SK-N-SH treated with all-trans-retinoic acid at 6 μM for 48 hours (cell line): ENCODE measurements around the gene AAMP.

Experiments used
- ATAC-seq: fragments of 200-7000 bp; cut with Tn5 transposase; 3 replicates; pipeline ENCODE4 v1.9.1; 2020; ENCODE audit warnings: mild to moderate bottlenecking, moderate library complexity
- ARNTL ChIP-seq: fragments of 450-650 bp; formaldehyde crosslinking; IDR thresholded peaks from 2 replicates; pipeline ENCODE4 v1.5.0; 2020; ENCODE audit warnings: low read depth, mild to moderate bottlenecking, moderate library complexity, borderline replicate concordance
- BACH2 ChIP-seq: fragments of 250-450 bp; sonication (Bioruptor Pico); IDR thresholded peaks from 2 replicates; pipeline ENCODE4 v1.9.0; 2021; ENCODE audit warnings: mild to moderate bottlenecking, borderline replicate concordance
- CREB5 ChIP-seq: fragments of 250-450 bp; sonication (Bioruptor Pico); IDR thresholded peaks from 2 replicates; pipeline ENCODE4 v1.5.1; 2020; ENCODE audit warnings: low read depth, mild to moderate bottlenecking, moderate library complexity
- CSDC2 ChIP-seq: fragments of 250-450 bp; sonication (Bioruptor Pico); IDR thresholded peaks from 2 replicates; pipeline ENCODE4 v1.5.0; 2020; ENCODE audit warnings: mild to moderate bottlenecking, moderate library complexity
- ESRRG ChIP-seq: fragments of 250-450 bp; sonication (Bioruptor Pico); IDR thresholded peaks from 2 replicates; pipeline ENCODE4 v1.6.1; 2021; ENCODE audit warnings: mild to moderate bottlenecking
- GLIS3 ChIP-seq: fragments of 250-450 bp; sonication (Bioruptor Pico); IDR thresholded peaks from 2 replicates; pipeline ENCODE4 v1.5.0; 2020; ENCODE audit warnings: mild to moderate bottlenecking, moderate library complexity
- ISL1 ChIP-seq: fragments of 250-450 bp; sonication (Bioruptor Pico); IDR thresholded peaks from 2 replicates; pipeline ENCODE4 v2.1.2; 2022; ENCODE audit warnings: mild to moderate bottlenecking, moderate library complexity
- OSR1 ChIP-seq: fragments of 250-450 bp; sonication (Bioruptor Pico); IDR thresholded peaks from 2 replicates; pipeline ENCODE4 v1.8.0; 2022; ENCODE audit warnings: moderate library complexity, mild to moderate bottlenecking, inconsistent platforms
- PPARA ChIP-seq: fragments of 250-450 bp; sonication (Bioruptor Pico); IDR thresholded peaks from 2 replicates; pipeline ENCODE4 v1.5.0; 2020; ENCODE audit warnings: mild to moderate bottlenecking, borderline replicate concordance
- RARB ChIP-seq: fragments of 250-450 bp; sonication (Bioruptor Pico); IDR thresholded peaks from 2 replicates; pipeline ENCODE4 v1.8.0; 2021; ENCODE audit warnings: mild to moderate bottlenecking, moderate library complexity
- TOX ChIP-seq: fragments of 250-450 bp; sonication (Bioruptor Pico); IDR thresholded peaks from 2 replicates; pipeline ENCODE4 v1.8.0; 2021; ENCODE audit warnings: mild to moderate bottlenecking, moderate library complexity, borderline replicate concordance
- ZC3H10 ChIP-seq: fragments of 250-450 bp; sonication (Bioruptor Pico); IDR thresholded peaks from 2 replicates; pipeline ENCODE4 v1.5.1; 2021; ENCODE audit warnings: mild to moderate bottlenecking, moderate library complexity
- ZFP30 ChIP-seq: fragments of 450-650 bp; formaldehyde crosslinking; IDR thresholded peaks from 2 replicates; pipeline ENCODE4 v1.5.0; 2022; ENCODE audit warnings: mild to moderate bottlenecking, moderate library complexity
- ZNF565 ChIP-seq: fragments of 450-650 bp; formaldehyde crosslinking; conservative IDR thresholded peaks from 2 replicates; pipeline ENCODE4 v1.5.0; 2020; ENCODE audit warnings: low read depth, mild to moderate bottlenecking, moderate library complexity
- ZNF70 ChIP-seq: fragments of 450-650 bp; formaldehyde crosslinking; IDR thresholded peaks from 2 replicates; pipeline ENCODE4 v1.5.0; 2020; ENCODE audit warnings: mild to moderate bottlenecking, moderate library complexity
- ZNF8 ChIP-seq: fragments of 450-650 bp; formaldehyde crosslinking; IDR thresholded peaks from 2 replicates; pipeline ENCODE4 v1.5.0; 2020; ENCODE audit warnings: mild to moderate bottlenecking, moderate library complexity
- TF ChIP-seq, protein P1 (sequence below): fragments of 250-450 bp; sonication (Bioruptor Pico); IDR thresholded peaks from 2 replicates; pipeline ENCODE4 v1.8.0; 2021; ENCODE audit warnings: low read depth, mild to moderate bottlenecking, moderate library complexity, borderline replicate concordance
- TF ChIP-seq, protein P2 (sequence below): fragments of 250-450 bp; sonication (Bioruptor Pico); IDR thresholded peaks from 2 replicates; pipeline ENCODE4 v1.5.1; 2021; ENCODE audit warnings: mild to moderate bottlenecking, moderate library complexity
- TF ChIP-seq, protein P3 (sequence below): fragments of 250-450 bp; sonication (Bioruptor Pico); IDR thresholded peaks from 2 replicates; pipeline ENCODE4 v1.8.0; 2020; ENCODE audit warnings: mild to moderate bottlenecking, moderate library complexity, borderline replicate concordance

The AAMP gene

GRCh38 chr2:218229239-218229638, 40.7 kb downstream of the AAMP start:
- ATAC-seq: peak; percentile 94
- TF ChIP-seq, protein P1, sequence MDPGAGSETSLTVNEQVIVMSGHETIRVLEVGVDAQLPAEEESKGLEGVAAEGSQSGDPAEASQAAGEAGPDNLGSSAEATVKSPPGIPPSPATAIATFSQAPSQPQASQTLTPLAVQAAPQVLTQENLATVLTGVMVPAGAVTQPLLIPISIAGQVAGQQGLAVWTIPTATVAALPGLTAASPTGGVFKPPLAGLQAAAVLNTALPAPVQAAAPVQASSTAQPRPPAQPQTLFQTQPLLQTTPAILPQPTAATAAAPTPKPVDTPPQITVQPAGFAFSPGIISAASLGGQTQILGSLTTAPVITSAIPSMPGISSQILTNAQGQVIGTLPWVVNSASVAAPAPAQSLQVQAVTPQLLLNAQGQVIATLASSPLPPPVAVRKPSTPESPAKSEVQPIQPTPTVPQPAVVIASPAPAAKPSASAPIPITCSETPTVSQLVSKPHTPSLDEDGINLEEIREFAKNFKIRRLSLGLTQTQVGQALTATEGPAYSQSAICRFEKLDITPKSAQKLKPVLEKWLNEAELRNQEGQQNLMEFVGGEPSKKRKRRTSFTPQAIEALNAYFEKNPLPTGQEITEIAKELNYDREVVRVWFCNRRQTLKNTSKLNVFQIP (CRISPR knock-in tag): no peak
- TF ChIP-seq ZFP30: no peak
- TF ChIP-seq TOX (CRISPR knock-in tag): no peak
- no peak for TF ChIP-seq ESRRG (CRISPR knock-in tag)
- TF ChIP-seq ZNF8: no peak
- no peak for TF ChIP-seq ISL1 (CRISPR knock-in tag)
- no peak for TF ChIP-seq RARB (CRISPR knock-in tag)

GRCh38 chr2:218228366-218229090, 41.4 kb downstream of the AAMP start:
- TF ChIP-seq CREB5 (CRISPR knock-in tag) (no peak), CSDC2 (CRISPR knock-in tag) (0 out of 2 replicates have a peak, but pooled peaks have one; percentile 37)
- TF ChIP-seq, all 23 proteins: peak for 1
- ATAC-seq: no peak

DNA sequence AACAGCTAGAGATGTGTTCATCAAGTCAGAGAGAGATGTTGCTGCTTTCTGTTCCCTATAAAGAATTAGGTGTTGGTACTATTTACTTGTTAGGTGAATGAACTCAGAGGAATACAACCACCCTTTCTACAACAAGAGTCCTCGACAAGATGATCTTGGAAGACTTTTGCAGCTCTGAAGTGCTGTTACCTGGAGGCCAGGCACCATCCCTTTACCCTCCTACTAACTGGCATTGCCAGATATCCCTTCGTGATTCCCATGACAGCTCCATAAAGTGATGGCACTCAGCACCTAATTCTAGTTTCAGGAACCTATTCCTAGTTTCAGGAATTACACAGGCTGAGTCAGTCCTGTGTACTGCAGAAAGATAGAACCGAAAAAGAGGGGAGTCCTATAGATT, 43.0 kb downstream of the AAMP start:
- no peak for TF ChIP-seq PPARA (CRISPR knock-in tag)
- TF ChIP-seq ZFP30: no peak
- TF ChIP-seq, protein P2, sequence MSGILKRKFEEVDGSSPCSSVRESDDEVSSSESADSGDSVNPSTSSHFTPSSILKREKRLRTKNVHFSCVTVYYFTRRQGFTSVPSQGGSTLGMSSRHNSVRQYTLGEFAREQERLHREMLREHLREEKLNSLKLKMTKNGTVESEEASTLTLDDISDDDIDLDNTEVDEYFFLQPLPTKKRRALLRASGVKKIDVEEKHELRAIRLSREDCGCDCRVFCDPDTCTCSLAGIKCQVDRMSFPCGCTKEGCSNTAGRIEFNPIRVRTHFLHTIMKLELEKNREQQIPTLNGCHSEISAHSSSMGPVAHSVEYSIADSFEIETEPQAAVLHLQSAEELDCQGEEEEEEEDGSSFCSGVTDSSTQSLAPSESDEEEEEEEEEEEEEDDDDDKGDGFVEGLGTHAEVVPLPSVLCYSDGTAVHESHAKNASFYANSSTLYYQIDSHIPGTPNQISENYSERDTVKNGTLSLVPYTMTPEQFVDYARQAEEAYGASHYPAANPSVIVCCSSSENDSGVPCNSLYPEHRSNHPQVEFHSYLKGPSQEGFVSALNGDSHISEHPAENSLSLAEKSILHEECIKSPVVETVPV (CRISPR knock-in tag): no peak
- TF ChIP-seq CSDC2 (CRISPR knock-in tag): no peak
- TF ChIP-seq ARNTL (CRISPR knock-in tag): no peak
- TF ChIP-seq OSR1 (CRISPR knock-in tag): no peak
- TF ChIP-seq, protein P1 (CRISPR knock-in tag): no peak
- no peak for TF ChIP-seq BACH2 (CRISPR knock-in tag)
- no peak for TF ChIP-seq ZNF70 (CRISPR knock-in tag)
- no peak for TF ChIP-seq GLIS3 (CRISPR knock-in tag)
- TF ChIP-seq, protein P3, sequence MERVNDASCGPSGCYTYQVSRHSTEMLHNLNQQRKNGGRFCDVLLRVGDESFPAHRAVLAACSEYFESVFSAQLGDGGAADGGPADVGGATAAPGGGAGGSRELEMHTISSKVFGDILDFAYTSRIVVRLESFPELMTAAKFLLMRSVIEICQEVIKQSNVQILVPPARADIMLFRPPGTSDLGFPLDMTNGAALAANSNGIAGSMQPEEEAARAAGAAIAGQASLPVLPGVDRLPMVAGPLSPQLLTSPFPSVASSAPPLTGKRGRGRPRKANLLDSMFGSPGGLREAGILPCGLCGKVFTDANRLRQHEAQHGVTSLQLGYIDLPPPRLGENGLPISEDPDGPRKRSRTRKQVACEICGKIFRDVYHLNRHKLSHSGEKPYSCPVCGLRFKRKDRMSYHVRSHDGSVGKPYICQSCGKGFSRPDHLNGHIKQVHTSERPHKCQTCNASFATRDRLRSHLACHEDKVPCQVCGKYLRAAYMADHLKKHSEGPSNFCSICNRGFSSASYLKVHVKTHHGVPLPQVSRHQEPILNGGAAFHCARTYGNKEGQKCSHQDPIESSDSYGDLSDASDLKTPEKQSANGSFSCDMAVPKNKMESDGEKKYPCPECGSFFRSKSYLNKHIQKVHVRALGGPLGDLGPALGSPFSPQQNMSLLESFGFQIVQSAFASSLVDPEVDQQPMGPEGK: no peak
- no peak for TF ChIP-seq ESRRG (CRISPR knock-in tag)
- TF ChIP-seq CREB5 (CRISPR knock-in tag): no peak
- TF ChIP-seq ZC3H10 (CRISPR knock-in tag): no peak
- no peak for TF ChIP-seq RARB (CRISPR knock-in tag)

DNA sequence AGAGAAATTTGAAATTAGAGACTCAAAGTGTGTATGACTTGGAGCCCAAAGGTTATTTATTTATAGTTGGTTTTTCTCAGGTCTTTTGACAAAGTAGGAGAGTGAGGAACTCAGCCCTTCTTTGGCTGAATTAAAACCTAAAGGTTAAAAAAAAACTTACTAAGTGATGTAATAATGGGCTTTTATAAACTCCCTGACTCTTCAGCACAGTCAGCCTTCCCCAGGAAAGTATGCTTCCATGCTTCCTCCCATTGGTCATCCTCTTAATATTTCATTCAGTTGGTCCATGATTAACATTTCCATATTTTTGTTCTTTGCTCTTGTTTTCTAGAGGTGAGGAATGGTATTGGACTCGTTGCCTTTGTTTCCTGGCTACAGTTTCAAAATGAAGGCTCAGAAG, 45.8 kb downstream of the AAMP start:
- ATAC-seq: no peak
- TF ChIP-seq TOX (CRISPR knock-in tag) (no peak), ARNTL (CRISPR knock-in tag) (no peak), ZFP30 (no peak), ZC3H10 (CRISPR knock-in tag) (no peak), ZNF70 (CRISPR knock-in tag) (no peak), ZNF565 (CRISPR knock-in tag) (no peak), ZNF8 (no peak), GLIS3 (CRISPR knock-in tag) (no peak), OSR1 (CRISPR knock-in tag) (no peak), CREB5 (CRISPR knock-in tag) (no peak)
- TF ChIP-seq, protein P1 (CRISPR knock-in tag): no peak
- TF ChIP-seq, protein P3: no peak

More for the DNA sequence above, 43.0 kb downstream of the AAMP start:
- ATAC-seq: no peak
